HepG2 (cell line): ENCODE measurements around the gene POC1A. TPM values are rescaled to one million over a fixed set of nuclear protein-coding genes. Genes with fewer than 3 reads are reported as not detected.
A peak's percentile ranks its signal among the peaks of the same experiment; 100 is the strongest.

Experiments
- AGO2 ChIP-seq: fragments of 200-400 bp; formaldehyde crosslinking; optimal IDR thresholded peaks from 2 replicates; pipeline ENCODE3; 2017; ENCODE audit warnings: mild to moderate bottlenecking, low read depth, low read length, moderate library complexity
- AKNA ChIP-seq: sonication (generic); formaldehyde crosslinking; IDR thresholded peaks from 2 replicates; pipeline ENCODE4 v1.4.0; 2020; ENCODE audit warnings: missing genetic modification reagents, borderline replicate concordance
- CSRNP1 ChIP-seq: sonication (generic); formaldehyde crosslinking; IDR thresholded peaks from 2 replicates; pipeline ENCODE4 v1.8.1; 2023; ENCODE audit warnings: mild to moderate bottlenecking, missing genetic modification reagents
- DNMT3B ChIP-seq: conservative IDR thresholded peaks from 2 replicates; pipeline ENCODE4 v1.6.1; 2016; ENCODE audit warnings: missing biosample characterization, control low read depth
- JUNB ChIP-seq: sonication (generic); formaldehyde crosslinking; IDR thresholded peaks from 2 replicates; pipeline ENCODE4 v1.8.0; 2022; ENCODE audit warnings: missing genetic modification reagents, mild to moderate bottlenecking, borderline replicate concordance
- KDM3A ChIP-seq: IDR thresholded peaks from 2 replicates; pipeline ENCODE4 v1.6.1; 2018; ENCODE audit warnings: low read depth, missing compliant biosample characterization
- KLF9 ChIP-seq: IDR thresholded peaks from 2 replicates; pipeline ENCODE4 v1.6.1; 2016; ENCODE audit warnings: low read depth
- KMT2A ChIP-seq: sonication (generic); formaldehyde crosslinking; IDR thresholded peaks from 2 replicates; pipeline ENCODE4 v1.4.0; 2020; ENCODE audit warnings: missing genetic modification reagents
- MEF2D ChIP-seq: sonication (generic); formaldehyde crosslinking; IDR thresholded peaks from 2 replicates; pipeline ENCODE4 v1.5.1; 2020; ENCODE audit warnings: mild to moderate bottlenecking, missing genetic modification reagents
- NBN ChIP-seq: fragments of 450-650 bp; conservative IDR thresholded peaks from 2 replicates; pipeline ENCODE4 v1.6.1; 2017
- PLRG1 ChIP-seq: fragments of 450-650 bp; conservative IDR thresholded peaks from 2 replicates; pipeline ENCODE4 v1.6.1; 2016
- PREB ChIP-seq: sonication (generic); formaldehyde crosslinking; IDR thresholded peaks from 2 replicates; pipeline ENCODE4 v1.4.0; 2020; ENCODE audit warnings: missing genetic modification reagents
- RAD21 ChIP-seq: fragments of 450-650 bp; formaldehyde crosslinking; IDR thresholded peaks from 2 replicates; pipeline ENCODE4 v1.5.0; 2020; ENCODE audit warnings: mild to moderate bottlenecking
- SAFB2 ChIP-seq: sonication (generic); formaldehyde crosslinking; IDR thresholded peaks from 2 replicates; pipeline ENCODE4 v1.5.1; 2020; ENCODE audit warnings: missing genetic modification reagents, low read depth, mild to moderate bottlenecking, borderline replicate concordance
- SMC3 ChIP-seq: IDR thresholded peaks from 2 replicates; pipeline ENCODE4 v1.6.1; 2011; ENCODE audit warnings: low read length, improper control_type of control experiment
- TAF15 ChIP-seq: fragments of 200-400 bp; formaldehyde crosslinking; IDR thresholded peaks from one replicate; pipeline ENCODE4 v1.6.1; 2018; ENCODE audit warnings: mild to moderate bottlenecking, low read depth, low read length; ENCODE audit not compliant: poor library complexity, severe bottlenecking
- TEAD3 ChIP-seq: optimal IDR thresholded peaks from 2 replicates; pipeline ENCODE3; 2016; ENCODE audit warnings: borderline replicate concordance
- ZBTB33 ChIP-seq: sonication (generic); formaldehyde crosslinking; IDR thresholded peaks from 2 replicates; pipeline ENCODE4 v1.4.0; 2020; ENCODE audit warnings: missing genetic modification reagents
- ZFX ChIP-seq: sonication (generic); formaldehyde crosslinking; IDR thresholded peaks from 2 replicates; pipeline ENCODE4 v1.4.0; 2020; ENCODE audit warnings: mild to moderate bottlenecking, low read depth, missing genetic modification reagents, moderate library complexity
- ZNF317 ChIP-seq: sonication (generic); formaldehyde crosslinking; IDR thresholded peaks from 2 replicates; pipeline ENCODE4 v1.5.0; 2020; ENCODE audit warnings: mild to moderate bottlenecking, missing genetic modification reagents
- ZNF567 ChIP-seq: sonication (generic); formaldehyde crosslinking; IDR thresholded peaks from 2 replicates; pipeline ENCODE4 v1.8.1; 2023; ENCODE audit warnings: mild to moderate bottlenecking, missing genetic modification reagents, borderline replicate concordance
- ZNF644 ChIP-seq: IDR thresholded peaks from 2 replicates; pipeline ENCODE4 v1.6.1; 2016; ENCODE audit warnings: low read depth
- ZSCAN21 ChIP-seq: sonication (generic); formaldehyde crosslinking; IDR thresholded peaks from 2 replicates; pipeline ENCODE4 v1.8.0; 2022; ENCODE audit warnings: mild to moderate bottlenecking, missing genetic modification reagents, moderate library complexity, borderline replicate concordance
- polyA plus RNA-seq, 8 experiments: library from polyadenylated mRNA; depleted of rRNA in 3 of 8; stranded (reverse) in 7 of 8; unstranded in 1 of 8; fragments of >200 nt; fragmentation: Illumina TruSeq in 4 of 8; extraction: Trizol in 4 of 8; gene quantifications; 2 replicates each; pipeline versions ENCODE4 v1.2.1 to v1.2.3, GENCODE V29; 2011 to 2016; ENCODE audit warnings: low read depth in 4 of 8, missing spikeins in 1 of 8, mixed read lengths in 1 of 8; ENCODE audit not compliant: insufficient read depth in 1 of 8
- total RNA-seq, 5 experiments: library from RNA; depleted of rRNA; stranded (reverse); fragments of >200 nt; fragmentation: Illumina TruSeq; extraction: Trizol; gene quantifications; 2 replicates each; pipeline ENCODE4 v1.2.3, GENCODE V29; 2016; ENCODE audit warnings: low read depth in 1 of 5

POC1A gene
- total and polyA plus RNA-seq, 2 of the 13 experiments (the other 11 are each of a cell fraction or from before 2014, with no cell fraction given) = 14.6 to 20.0 TPM

GRCh38 chr3:52123106-52123725 is 31.0 kb downstream of the POC1A start (continued):
- TF ChIP-seq SAFB2 (CRISPR knock-in tag) (no peak), ZBTB33 (CRISPR knock-in tag) (peak; percentile 54), TAF15 (no peak), AKNA (no peak), ZSCAN21 (CRISPR knock-in tag) (no peak; the same call in 1 of the 2 replicates), JUNB (CRISPR knock-in tag) (no peak), PREB (CRISPR knock-in tag) (no peak), AGO2 (no peak), TEAD3 (CRISPR knock-in tag) (peak; percentile 79), KMT2A (CRISPR knock-in tag) (no peak), PLRG1 (no peak), KDM3A (CRISPR knock-in tag) (peak; percentile 20; the same call in 1 of the 2 replicates), ZNF567 (CRISPR knock-in tag) (no peak), KLF9 (CRISPR knock-in tag) (no peak), RAD21 (CRISPR knock-in tag) (peak; percentile 96), CSRNP1 (CRISPR knock-in tag) (no peak), ZNF317 (no peak), MEF2D (no peak), SMC3 (peak; percentile 85), DNMT3B (CRISPR knock-in tag) (no peak), ZNF644 (no peak), ZFX (CRISPR knock-in tag) (no peak), NBN (no peak)
